Stimulated activated CD8-positive, alpha-beta memory T cell treated with anti-CD3 and anti-CD28 coated beads, Interleukin-12 subunit alpha, Interleukin-12 subunit beta, amount 100 ng/mL, for 24 hours (primary cell): Measurements from ENCODE around the gene MAGI1.
"Not testable (repeated sequence)": the region's sequence is repeated elsewhere in the genome, so short reads cannot be mapped to it uniquely, and the experiment has no call there.

Experiments used
- DNase-seq: peaks from one replicate; pipeline ENCODE4 v3.0.0-alpha.2; 2020; ENCODE audit errors: extremely low read depth

Gene MAGI1

DNA sequence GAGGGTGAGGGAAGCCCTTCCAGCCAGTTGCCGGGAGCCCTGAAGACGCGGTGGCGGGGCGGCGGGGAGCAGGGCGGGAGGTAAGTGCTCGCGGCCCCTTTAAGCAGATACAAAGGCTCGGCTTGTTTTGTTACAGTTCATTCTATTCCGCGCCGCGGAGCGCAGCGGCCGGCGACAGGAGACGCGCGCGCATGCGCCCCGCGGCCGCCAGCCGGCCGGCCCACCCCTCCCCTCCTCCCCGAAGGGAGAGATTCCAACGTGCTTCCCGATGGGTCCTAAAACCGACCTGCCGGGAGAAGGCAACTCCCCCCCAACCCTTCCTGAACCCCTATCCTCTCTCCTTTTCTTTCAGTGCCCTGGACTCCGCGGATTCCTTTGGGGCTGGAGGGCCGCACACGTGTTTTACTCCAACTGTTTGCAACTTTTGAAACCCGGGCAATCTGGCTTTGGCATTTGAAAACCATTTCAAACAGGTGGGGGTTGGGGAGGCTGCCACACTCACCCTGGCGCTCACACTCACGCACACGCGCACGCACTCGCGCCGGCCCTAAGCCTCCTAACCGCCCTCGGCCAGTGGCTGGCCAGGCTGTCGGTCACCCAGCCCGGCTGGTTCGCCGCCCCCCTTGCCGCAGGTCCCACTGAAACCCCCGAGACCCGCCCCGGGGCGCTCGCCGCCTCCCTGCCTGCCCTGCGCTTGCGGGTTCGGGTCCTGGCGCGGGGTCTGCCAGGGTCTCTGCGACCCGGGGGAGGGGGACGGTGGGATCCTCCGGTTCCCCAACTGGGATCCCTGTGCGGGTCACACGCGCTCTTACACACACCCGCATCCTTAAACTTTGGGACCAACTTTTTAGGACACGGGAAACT, at the start of gene MAGI1:
Gene MAGI1 (minus strand): TSS at position 193 of the 864 bp plus-strand sequence. CDS start 610 bp downstream, outside the sequence.
- DNase-seq = no peak

DNA sequence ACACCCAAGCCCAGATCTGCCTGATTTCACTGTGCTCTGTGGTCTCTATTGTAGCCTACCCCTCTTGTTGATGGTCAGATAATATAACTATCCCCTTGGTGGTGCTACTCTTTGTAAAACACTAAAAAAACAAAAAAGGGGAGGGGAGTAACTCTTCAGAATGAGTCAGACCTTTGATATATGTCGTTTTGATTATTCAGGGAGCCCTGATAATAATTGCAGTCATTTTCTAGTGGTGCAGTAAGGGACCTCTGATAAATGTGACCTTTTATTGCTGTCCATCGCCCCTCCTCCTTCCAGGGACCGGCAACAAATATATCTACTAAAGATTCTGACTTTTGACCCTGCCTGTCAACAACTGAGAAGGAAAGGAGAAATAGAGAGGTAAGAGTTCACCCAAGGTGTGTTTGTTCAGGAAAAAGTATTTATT, 45.1 kb upstream of the MAGI1 start:
- DNase-seq = no peak

DNA sequence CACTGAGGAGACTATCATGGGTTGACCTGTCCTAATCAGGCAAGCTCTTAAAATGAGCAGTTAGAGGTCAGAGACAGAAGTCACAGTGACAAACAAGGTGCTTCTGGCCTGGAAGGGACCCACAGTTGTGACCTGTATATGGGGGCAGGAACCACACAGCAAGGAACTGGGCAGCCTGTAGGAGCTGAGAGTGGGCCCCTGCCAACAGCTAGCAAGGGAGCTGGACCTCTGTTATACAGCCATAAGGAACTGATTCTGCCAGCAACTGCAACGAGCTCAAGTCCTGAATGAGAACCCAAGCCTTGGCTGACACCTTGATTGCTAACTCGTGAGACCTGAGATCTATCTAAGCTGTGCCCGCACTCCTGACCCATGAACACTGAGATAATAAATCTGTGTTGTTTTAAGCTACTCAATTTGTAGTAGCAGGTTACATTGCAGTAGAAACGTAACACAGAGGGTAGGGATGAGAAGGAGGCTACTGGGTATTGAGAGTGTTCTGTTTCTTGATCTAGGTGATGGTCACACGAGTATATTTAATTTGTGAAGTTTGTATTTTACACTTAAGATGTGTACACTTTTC, 44.5 kb upstream of the MAGI1 start:
- DNase-seq = no peak

DNA sequence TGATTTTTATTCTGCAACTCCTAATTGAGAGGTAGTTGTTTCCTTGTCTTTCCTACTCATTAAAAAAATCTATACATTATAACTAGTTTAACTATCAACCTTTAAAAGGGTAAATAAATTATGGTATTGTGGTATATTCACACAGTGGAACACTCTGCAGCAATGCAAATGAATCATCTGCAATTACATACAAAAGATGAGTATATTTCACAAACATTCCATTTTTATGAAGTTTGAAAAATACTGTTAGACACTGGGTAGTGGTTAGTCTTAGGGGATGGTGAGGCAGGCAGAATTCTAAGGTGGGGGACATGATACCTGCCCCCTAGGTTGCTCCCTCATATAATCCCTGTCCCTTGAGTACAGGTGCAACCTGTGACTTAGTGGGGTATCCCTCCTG, 44.0 kb upstream of the MAGI1 start:
- DNase-seq = no peak

DNA sequence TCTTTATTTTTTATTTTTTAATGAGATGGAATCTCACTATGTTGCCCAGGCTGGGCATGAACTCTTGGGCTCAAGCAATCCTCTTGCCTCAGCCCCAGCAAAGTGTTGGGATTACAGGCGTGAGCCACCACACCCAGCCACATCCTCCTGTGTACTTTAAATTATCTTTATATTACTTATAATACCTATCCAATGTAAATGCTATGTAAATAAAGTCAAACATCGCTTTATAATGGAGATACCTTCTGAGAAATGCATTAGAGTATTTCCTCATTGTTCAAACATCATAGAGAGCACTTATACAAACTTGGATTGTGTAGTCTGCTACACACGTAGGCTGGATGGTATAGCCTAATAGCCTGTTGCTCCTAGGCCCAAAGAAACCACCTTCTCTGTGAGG, 41.4 kb upstream of the MAGI1 start:
- DNase-seq = no peak

DNA sequence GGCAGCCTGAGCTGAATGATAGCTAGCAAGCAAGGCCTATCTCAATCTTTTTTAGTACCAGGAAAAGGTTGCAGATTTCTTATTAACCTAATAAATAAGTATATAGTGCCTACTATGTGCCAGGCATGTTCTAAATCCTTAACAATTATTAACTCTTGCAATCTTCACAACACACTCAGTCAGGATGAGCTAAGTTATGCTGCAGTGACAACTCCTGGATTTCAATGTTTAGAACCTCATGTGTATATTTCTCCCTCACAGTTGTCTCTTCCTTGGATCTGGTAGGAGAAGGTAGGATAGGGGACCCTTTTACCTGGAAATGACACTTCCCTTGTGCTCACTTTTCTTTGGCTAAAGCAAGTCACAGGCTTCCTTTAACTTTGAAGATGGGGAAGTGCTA, 39.3 kb upstream of the MAGI1 start:
- no peak for DNase-seq

DNA sequence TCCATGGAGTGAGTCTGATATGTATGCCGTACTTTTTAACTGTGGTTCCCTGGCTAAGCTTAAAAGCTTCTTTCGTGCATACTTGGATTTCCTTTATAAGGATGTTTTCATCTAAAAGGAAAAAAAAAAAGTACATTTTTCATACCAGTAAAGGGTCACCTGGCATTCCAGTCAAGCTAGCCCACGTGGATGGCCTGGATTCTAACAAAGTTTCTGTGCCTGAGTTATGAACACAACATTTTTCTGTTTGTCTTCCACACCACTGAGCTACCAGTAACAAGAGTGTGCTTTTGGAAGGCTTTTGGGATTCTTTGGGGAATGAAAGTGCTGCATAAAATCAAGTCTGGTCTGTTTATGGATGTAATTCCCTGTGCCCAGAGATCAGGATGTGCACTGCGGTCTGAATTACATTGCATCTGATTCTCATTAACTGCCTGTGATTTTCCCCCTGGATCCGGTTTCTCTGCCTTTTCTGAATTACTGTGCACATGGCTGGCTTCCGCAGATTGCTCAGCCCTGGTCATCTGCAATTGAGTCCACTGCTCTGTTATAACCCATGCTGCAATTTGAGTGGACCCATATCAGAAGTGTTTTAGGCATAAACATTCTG, 38.2 kb upstream of the MAGI1 start:
- no peak for DNase-seq

DNA sequence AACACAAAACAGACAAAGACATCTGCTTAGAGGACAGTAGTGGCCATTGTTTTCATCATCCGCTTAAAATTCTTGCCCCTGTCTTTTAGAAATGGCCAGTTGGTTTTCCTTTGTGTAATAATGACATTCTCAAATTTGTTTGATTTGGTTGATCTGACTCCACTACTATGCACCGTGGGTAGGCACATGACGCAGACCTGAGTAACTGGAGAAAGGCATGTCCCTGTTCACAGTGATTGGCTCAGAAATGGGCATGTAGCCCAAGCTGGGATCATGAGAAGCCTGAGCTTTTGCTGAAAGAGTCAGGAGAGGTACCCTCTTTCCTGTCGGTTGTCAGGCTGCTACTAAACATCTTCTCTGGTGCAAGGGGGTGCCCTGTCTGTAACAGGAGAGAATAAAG, 36.6 kb upstream of the MAGI1 start:
- DNase-seq = no peak

DNA sequence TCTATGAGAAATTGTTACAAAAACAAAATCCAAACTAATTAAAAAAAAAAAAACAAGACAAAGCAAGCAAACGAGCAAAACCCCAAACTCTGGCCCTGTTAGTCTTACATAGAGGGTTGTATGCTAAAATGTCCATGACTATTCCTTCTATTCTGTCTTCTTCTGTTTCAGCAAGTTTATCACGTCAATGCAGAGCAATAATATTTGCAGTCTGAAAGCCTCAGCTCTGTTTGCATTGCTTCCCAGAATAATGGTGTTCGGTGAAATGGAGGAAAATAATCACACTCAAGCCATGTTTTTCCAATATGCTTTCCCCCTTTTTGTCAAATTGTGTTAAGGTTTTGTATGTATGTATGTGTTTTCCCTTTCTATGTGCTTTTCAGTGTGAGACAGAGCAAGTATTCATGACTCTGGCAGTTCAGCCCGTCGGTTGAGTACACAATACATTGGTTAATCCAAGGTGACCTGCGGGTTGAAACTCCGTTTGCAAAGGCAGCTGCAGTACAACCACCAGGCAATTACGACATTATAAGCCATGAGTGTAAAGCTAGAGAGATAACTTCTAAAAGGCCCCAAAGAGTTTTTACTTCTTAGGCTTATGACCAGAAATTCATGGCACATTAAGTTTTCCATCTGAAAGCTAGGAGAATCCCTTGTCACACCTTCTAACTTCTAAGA, 34.9 kb upstream of the MAGI1 start:
- DNase-seq = no peak

DNA sequence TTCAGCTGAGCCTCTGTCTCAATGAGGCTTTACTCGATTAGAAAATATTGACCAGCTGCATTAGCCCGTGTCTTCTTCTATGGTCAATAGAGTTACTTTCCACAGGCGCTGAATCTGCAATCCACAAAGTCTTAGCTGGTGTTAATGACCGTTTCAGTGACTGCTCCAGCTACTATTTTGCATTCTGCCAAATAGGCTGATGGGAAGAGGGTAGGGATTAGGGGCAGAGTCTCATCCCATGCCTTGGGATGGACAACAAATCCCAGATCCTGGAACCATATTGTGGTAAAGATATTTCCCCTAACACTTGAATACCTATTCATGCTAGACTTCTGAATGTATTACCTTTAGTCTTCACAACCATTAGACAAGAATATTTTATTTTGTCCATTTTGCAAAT, 29.5 kb upstream of the MAGI1 start:
- DNase-seq = no peak

DNA sequence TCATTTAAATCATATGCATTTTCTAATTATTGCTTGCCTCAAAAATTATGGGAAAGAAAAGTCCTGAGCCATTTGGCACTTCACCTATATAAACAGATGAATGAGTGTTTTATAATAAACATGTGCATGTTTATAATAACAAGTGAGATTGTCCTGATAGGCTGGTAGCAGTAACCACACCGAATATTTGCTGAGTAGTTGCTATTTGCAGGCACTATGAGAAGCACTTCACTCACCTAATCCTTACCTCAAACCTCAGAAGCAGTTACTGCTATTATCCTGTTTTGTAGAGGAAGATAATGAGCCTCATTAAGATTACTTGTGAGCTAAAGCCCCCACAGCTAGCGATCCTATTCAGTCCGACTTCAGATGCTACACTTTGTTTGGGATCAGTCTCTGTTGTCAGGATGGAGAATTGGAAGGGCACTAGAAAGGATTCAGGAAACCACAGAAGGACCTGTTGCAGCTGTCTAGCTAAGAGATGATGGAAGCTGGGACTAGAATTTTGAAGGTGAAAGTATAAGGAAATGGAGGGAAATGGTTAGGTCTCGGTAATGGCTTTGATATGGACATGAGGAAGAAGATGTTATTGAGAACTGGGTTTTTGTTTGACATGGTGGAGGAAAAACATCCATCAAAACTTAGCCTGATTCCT, 28.4 kb upstream of the MAGI1 start:
- no peak for DNase-seq

DNA sequence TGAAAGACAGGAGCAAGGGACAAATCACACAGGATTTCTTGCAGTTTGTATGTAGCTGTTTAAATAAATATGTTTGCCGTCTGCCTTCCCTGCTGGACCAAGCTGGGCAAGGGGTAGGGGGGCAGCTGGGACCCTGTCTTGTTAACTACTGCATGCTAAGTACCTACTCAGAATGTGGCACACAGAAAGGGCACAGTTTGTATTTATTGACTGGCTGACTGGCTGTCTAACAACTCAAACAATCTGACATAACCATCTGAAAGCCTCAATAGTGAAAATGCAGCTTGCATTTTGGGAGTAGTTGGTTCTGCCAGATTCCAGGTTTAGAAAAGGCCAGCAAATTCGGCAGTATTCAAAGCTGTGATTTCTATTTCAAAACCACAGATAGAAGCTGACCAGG, 16.6 kb upstream of the MAGI1 start:
- no peak for DNase-seq

DNA sequence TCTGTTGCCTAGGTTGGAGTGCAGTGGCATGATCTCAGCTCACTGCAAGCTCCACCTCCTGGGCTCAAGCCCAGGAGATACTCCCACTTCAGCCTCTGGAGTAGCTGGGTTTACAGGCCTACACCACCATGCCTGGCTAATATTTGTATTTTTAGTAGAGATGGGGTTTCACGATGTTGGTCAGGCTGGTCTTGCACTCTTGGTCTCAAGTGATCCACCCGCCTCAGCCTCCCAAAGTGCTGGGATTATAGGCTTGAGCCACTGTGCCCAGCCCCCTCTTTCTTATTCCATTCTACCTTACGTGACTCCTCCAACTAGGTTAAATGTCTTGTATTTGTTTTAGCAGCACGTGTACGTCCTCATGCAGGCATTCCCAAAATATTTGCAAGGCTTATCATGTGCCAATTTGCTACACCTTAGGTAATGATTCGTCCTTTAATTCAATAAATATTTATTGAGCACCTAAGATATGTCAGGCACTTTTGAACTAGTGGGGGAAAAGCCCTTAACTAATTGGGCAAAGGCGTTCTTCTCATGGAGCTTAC, 14.9 kb upstream of the MAGI1 start:
- DNase-seq = no peak

DNA sequence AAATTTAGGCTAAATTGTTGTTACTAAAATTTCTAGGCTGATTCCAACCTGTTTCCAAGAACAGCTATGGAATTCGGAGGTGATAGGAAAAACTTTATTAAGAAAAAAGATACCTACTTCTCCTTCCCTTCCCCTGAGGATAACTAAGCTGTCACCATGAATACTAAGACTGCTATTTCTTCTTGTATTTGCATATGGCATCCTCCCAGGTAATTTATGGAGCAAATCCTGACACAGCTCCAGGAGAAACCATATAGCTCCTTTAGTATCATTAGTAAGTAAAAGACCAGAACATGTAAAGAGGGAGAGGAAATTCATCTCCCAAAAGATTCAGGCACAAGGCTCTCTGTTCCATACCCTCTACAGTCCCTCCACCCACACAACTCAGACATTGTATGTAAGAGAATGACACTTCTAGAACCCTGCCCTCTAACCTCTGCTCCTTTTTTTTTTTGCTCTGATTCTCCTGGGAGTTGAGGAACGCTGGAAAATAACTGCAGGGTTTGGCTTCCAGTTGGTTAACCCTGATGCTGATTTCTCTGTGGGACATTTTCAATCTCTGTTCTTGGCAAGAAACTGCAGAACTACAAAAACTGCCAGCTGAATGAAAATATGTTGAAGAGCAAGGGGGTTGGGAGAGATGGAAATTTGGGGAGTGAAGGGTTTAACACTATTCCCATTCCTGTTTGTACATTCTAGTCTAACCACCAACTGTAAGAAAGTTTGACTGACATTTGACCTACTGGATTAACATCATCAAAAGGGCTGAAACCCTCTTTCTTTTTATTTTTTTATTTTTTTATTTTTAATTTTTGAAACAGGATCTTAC, 14.2 kb upstream of the MAGI1 start:
- no peak for DNase-seq

DNA sequence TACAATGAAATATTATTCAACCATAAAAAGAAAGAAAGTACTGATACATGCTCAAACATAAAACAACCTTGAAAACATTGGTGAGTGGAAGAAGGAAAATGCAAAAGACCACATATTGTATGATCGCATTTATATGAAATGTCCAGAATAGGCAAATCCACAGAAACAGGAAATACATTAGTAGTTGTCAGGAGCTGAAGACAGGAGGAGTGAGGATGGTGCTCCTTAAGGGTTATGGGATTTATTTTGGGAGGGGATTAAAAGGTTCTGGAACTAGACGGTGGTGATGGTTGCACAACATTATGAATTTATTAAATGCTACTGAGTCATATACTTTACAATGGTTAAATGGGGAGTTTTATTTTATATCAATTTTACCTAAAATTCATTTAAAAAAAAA, 12.1 kb upstream of the MAGI1 start:
- no peak for DNase-seq

DNA sequence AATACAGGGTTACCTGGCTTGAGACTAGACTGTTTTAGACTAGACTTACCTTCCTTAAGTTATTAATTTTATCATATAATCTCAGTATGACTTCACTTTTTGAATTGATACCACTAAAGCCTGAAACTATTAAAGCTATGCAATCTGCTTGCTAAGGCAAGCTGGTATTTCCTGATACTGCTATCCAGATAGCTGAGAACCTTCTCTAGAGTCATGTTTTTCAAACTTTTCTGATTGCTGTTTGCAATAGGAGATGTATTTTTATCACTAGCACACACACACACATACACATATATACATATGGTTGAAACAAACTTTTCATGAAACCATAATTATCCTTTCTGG, 9.3 kb upstream of the MAGI1 start:
- DNase-seq = no peak

DNA sequence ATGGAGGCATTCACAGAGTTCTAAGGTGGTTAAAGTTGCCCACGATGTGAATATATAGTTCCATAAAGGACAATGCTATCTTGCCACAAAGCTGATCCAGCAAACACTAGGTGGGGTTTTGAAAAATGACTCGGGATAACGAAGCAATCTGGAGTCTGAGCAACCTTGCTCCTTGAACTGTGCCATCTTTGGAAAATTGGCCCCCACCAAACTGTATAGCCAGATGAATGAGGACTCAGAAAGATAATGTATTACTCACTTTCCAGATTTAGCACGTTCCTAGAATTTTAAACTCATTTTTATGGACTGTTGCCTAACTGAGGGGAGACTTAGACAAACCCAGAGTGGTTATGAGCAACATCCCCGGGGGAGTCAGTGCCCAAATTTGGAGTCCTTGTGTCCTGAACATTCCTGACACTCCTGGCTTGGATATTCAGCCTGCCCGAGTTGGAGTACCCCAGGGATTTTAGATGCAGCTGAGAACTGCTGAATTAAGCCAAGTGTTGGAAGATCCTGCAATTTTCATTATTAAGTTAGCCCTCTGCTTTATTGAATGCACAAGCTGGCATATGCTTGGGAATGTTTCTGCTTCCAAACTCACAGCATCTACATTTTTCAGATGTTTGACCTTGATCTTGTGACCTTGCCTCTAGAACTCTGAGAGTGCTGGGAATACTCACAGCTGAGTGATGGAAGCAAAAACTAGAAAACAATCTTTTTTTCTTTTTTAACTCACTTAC, 8.8 kb upstream of the MAGI1 start:
- no peak for DNase-seq

DNA sequence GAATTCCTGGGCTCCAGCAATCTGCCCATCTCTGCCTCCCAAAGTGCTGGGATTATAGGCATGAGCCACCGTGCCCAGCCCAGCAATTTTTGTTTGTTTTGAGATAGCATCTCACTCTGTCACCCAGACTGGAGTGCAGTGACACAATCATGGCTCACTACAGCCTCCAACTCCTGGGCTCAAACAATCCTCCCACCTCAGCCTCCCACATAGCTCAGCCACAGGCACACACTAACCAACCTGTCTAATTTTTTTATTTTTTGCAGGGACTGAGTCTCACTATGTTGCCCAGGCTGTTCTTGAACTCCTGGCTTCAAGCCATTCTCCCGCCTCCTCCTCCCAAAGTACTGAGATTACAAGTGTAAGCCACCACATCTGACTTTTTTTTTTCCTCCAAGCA, 7.6 kb upstream of the MAGI1 start:
- not testable (repeated sequence) for DNase-seq

DNA sequence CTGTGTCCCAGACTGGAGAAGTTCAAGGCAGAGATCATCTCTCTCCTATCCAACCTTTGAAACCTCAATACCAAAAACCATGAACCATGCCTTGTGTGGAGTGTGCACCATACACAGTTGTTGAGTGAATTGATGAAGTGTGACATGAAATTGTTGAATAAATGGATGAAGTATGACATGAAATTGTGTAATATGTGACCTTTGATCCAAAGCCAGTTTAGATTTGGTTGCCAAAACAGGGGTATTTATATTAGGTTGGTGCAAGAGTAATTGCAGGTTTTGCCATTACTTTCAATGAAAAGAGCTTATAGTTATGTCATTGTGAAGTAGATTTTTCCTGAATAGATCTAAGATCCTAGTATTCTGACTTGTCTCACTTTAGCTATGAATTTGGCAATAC, 3.1 kb upstream of the MAGI1 start:
- DNase-seq = no peak

DNA sequence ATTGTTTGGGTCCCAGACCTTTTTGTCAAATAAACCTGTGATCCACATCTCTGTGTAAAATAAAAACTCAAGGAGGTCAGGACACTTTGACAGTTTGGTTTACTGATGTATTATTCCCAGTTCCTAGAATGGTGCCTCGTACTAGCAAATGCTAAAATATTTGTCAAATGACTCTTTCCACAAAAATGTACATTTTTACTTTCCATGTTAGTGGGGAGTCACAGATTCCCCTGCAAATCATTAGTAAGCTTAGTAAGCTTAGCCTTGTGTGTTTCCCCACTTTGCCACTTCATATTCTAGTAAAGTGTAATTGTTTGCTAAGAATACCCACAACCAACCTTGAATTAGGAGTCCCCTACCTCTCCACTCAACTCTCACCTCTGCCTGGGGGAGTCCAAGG, 2.4 kb upstream of the MAGI1 start:
- DNase-seq = no peak
